ENCODE data around the gene GPC3.
A peak's percentile ranks its signal among the peaks of the same experiment; 100 is the strongest.
"Not testable (repeated sequence)": the region's sequence is repeated elsewhere in the genome, so short reads cannot be mapped to it uniquely, and the experiment has no call there.

The GPC3 gene

GRCh38 chrX:133985164-133985966 is at the start of gene GPC3:
Gene GPC3, minus strand, starts transcription at chrX:133985594.
- Mint-ChIP-seq H3K27me3 (peaks cover 39% of the 10 kb centered on the region), H3K27ac (no peak within 1 kb of the TSS), H3K36me3 (no peaks in the 10 kb centered on the region), H3K4me1 (no peaks in the 10 kb centered on the region), H3K9me3 (no peaks in the 10 kb centered on the region), H3K4me3 (peak within 1 kb of the TSS; percentile 50)
- ATAC-seq, result peak; percentile 64

- Mint-ChIP-seq H3K27ac (no peak overlapping the region), H3K4me1 (no peaks in the 10 kb centered on the region), H3K4me3 (no peak overlapping the region), H3K27me3 (no peaks in the 10 kb centered on the region), H3K9me3 (no peaks in the 10 kb centered on the region), H3K36me3 (no peaks in the 10 kb centered on the region)
- ATAC-seq, result no peak
These were observed 47.0 kb upstream of the GPC3 start for GRCh38 chrX:134032441-134032840.

- no peaks in the 10 kb centered on the region for H3K4me1 Mint-ChIP-seq
- no peaks in the 10 kb centered on the region for H3K36me3 Mint-ChIP-seq
- no peak overlapping the region for H3K27ac Mint-ChIP-seq
- H3K4me3 Mint-ChIP-seq, result no peak overlapping the region
- no peaks in the 10 kb centered on the region for H3K9me3 Mint-ChIP-seq
- no peak for ATAC-seq
- no peaks in the 10 kb centered on the region for H3K27me3 Mint-ChIP-seq
These were observed 41.3 kb upstream of the GPC3 start for GRCh38 chrX:134026565-134027311.

- Mint-ChIP-seq H3K9me3 (no peaks in the 10 kb centered on the region), H3K27me3 (no peaks in the 10 kb centered on the region), H3K27ac (no peak overlapping the region), H3K36me3 (no peaks in the 10 kb centered on the region), H3K4me3 (no peak overlapping the region), H3K4me1 (no peaks in the 10 kb centered on the region)
- no peak for ATAC-seq
These were observed 40.7 kb upstream of the GPC3 start for GRCh38 chrX:134025986-134026545.

GRCh38 chrX:134024686-134025377 is 39.4 kb upstream of the GPC3 start:
- H3K27me3 Mint-ChIP-seq, result no peaks in the 10 kb centered on the region
- ATAC-seq, result no peak
- no peaks in the 10 kb centered on the region for H3K4me1 Mint-ChIP-seq
- no peak overlapping the region for H3K4me3 Mint-ChIP-seq
- H3K36me3 Mint-ChIP-seq, result no peaks in the 10 kb centered on the region
- H3K27ac Mint-ChIP-seq, result no peak overlapping the region
- H3K9me3 Mint-ChIP-seq, result no peaks in the 10 kb centered on the region

- H3K4me3 Mint-ChIP-seq, result no peak overlapping the region
- no peak for ATAC-seq
- H3K27ac Mint-ChIP-seq, result no peak overlapping the region
- H3K4me1 Mint-ChIP-seq, result no peaks in the 10 kb centered on the region
- no peaks in the 10 kb centered on the region for H3K9me3 Mint-ChIP-seq
- no peaks in the 10 kb centered on the region for H3K27me3 Mint-ChIP-seq
- H3K36me3 Mint-ChIP-seq, result no peaks in the 10 kb centered on the region
These were observed 38.5 kb upstream of the GPC3 start for GRCh38 chrX:134023851-134024281.

GRCh38 chrX:134020910-134021309 is 35.5 kb upstream of the GPC3 start:
- Mint-ChIP-seq H3K9me3 (peaks cover 3% of the 10 kb centered on the region), H3K27me3 (peaks cover 9% of the 10 kb centered on the region), H3K27ac (no peak overlapping the region), H3K4me1 (no peaks in the 10 kb centered on the region), H3K36me3 (no peaks in the 10 kb centered on the region), H3K4me3 (no peak overlapping the region)
- no peak for ATAC-seq

- Mint-ChIP-seq H3K4me3 (no peak overlapping the region), H3K27ac (no peak overlapping the region), H3K4me1 (no peaks in the 10 kb centered on the region)
These were observed 34.3 kb upstream of the GPC3 start for GRCh38 chrX:134019567-134020206.

GRCh38 chrX:134016309-134016708 is 30.9 kb upstream of the GPC3 start:
- H3K4me3 Mint-ChIP-seq, ATAC-seq, H3K4me1 Mint-ChIP-seq, H3K36me3 Mint-ChIP-seq, H3K27me3 Mint-ChIP-seq, H3K27ac Mint-ChIP-seq, H3K9me3 Mint-ChIP-seq: not testable (repeated sequence)

More at GRCh38 chrX:134019567-134020206, 34.3 kb upstream of the GPC3 start:
- peaks cover 9% of the 10 kb centered on the region for H3K27me3 Mint-ChIP-seq
- no peak for ATAC-seq
- H3K9me3 Mint-ChIP-seq, result peaks cover 3% of the 10 kb centered on the region
- H3K36me3 Mint-ChIP-seq, result no peaks in the 10 kb centered on the region

- H3K4me1 Mint-ChIP-seq, H3K27me3 Mint-ChIP-seq, H3K27ac Mint-ChIP-seq, ATAC-seq, H3K4me3 Mint-ChIP-seq, H3K36me3 Mint-ChIP-seq, H3K9me3 Mint-ChIP-seq: not testable (repeated sequence)
These were observed 30.1 kb upstream of the GPC3 start for GRCh38 chrX:134015510-134015909.

- H3K27me3 Mint-ChIP-seq, result peaks cover 9% of the 10 kb centered on the region
- H3K4me1 Mint-ChIP-seq, result no peaks in the 10 kb centered on the region
- peaks cover 3% of the 10 kb centered on the region for H3K9me3 Mint-ChIP-seq
- no peak for ATAC-seq
- no peaks in the 10 kb centered on the region for H3K36me3 Mint-ChIP-seq
- H3K27ac Mint-ChIP-seq, result no peak overlapping the region
- no peak overlapping the region for H3K4me3 Mint-ChIP-seq
These were observed 28.1 kb upstream of the GPC3 start for GRCh38 chrX:134013524-134013923.

- no peak for ATAC-seq
- Mint-ChIP-seq H3K27me3 (peaks cover 9% of the 10 kb centered on the region), H3K36me3 (no peaks in the 10 kb centered on the region), H3K9me3 (peaks cover 3% of the 10 kb centered on the region), H3K4me3 (no peak overlapping the region), H3K4me1 (no peaks in the 10 kb centered on the region), H3K27ac (no peak overlapping the region)
These were observed 27.7 kb upstream of the GPC3 start for GRCh38 chrX:134013092-134013497.

GRCh38 chrX:134010690-134011089 is 25.3 kb upstream of the GPC3 start:
- Mint-ChIP-seq H3K9me3 (no peaks in the 10 kb centered on the region), H3K4me1 (no peaks in the 10 kb centered on the region), H3K4me3 (no peak overlapping the region), H3K27me3 (no peaks in the 10 kb centered on the region), H3K27ac (no peak overlapping the region), H3K36me3 (no peaks in the 10 kb centered on the region)
- ATAC-seq, result no peak

GRCh38 chrX:134007716-134008115 is 22.3 kb upstream of the GPC3 start:
- H3K27ac Mint-ChIP-seq, result no peak overlapping the region
- no peaks in the 10 kb centered on the region for H3K4me1 Mint-ChIP-seq
- no peaks in the 10 kb centered on the region for H3K9me3 Mint-ChIP-seq
- peaks cover 19% of the 10 kb centered on the region for H3K27me3 Mint-ChIP-seq
- no peaks in the 10 kb centered on the region for H3K36me3 Mint-ChIP-seq
- H3K4me3 Mint-ChIP-seq, result no peak overlapping the region
- ATAC-seq, result no peak
